ENCODE results near the gene ZNF213. TPM values are rescaled to one million over a fixed set of nuclear protein-coding genes. Genes with fewer than 3 reads are reported as not detected.

Gene ZNF213
- total RNA-seq, 2 donors from 2014 or later = 7.3 to 7.9 TPM

- peaks cover 0 to 35% of the 10 kb centered on the region in 2 donors for H3K4me1 ChIP-seq
- H3K36me3 ChIP-seq = no peaks in the 10 kb centered on the region
- no peaks in the 10 kb centered on the region for H3K27me3 ChIP-seq
- H3K9me3 ChIP-seq = no peaks in the 10 kb centered on the region
- H3K4me3 ChIP-seq = no peak overlapping the region
- no peak for DNase-seq (ENCODE audit: low spot score)
- no peak overlapping the region for H3K27ac ChIP-seq
- no peak for TF ChIP-seq CTCF (IDR thresholded peaks at IDR 0.05)
Observed at GRCh38 chr16:3155972-3156371, 21.1 kb downstream of the ZNF213 start.

DNA sequence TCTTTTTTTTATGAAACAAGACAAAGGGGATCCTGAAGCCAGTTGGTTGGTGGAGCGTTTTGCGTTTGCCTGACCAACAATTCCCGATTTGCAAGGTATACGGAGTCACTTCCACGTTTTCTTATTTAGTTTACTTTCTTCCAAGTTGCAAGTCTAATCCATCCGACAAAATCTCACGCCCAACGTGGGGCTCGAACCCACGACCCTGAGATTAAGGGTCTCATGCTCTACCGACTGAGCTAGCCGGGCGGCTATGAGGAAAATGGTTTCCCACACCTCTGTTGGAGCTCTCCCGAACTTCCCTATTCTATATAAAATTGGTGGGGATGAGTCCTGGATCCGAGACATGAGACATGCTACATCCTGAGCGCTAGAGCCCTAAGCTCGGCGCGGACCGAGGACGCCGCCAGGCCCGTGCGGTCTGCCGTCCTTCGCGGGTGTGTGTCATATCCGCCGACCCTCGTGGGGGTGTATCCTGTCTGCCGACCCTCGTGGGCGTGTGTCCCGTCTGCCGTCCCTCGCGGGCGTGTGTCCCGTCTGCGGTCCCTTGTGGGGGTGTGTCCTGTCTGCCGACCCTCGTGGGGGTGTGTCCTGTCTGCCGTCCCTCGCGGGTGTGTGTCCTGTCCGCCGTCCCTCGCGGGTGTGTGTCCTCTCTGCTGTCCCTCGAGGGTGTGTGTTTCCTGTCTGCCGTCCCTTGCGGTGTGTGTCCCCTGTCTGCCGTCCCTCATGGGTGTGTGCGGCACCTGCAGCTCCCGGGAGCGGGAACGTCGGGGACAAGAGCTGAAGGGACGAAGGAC is 22.6 kb downstream of the ZNF213 start:
- Histone ChIP-seq H3K27me3 (no peaks in the 10 kb centered on the region), H3K9me3 (no peaks in the 10 kb centered on the region), H3K36me3 (no peaks in the 10 kb centered on the region), H3K4me3 (peak overlapping the region; percentile 80 to 91), H3K4me1 (peaks cover 0 to 23% of the 10 kb centered on the region in 2 donors), H3K27ac (peak overlapping the region; percentile 89 to 90)
- TF ChIP-seq CTCF (IDR thresholded peaks at IDR 0.05) = no peak
- peak; percentile 71 for DNase-seq (ENCODE audit: low spot score)

DNA sequence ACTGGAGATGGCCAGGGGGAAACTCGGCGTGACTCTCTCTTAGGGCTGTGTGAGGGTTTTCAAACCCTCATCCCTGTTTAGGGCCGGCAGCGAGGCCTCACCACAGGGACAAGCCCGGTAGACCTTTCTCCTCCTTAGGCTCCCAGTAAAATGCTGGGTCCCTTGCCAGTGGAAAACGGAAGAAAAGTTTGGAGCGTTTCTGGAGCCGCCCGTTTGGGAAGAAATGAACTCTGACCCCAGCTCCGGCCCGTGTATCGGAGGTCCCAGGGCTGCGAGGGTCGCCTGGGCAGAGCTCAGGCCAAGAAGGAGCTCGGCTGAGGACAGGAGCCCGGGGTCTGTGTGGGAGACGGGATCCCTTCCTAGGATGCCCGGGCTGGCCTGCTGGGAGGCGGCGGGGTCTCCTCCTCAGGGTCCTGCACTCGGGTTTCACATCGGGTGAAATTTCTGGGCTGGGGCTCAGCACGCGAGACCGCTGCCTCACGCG is 23.2 kb downstream of the ZNF213 start:
- Histone ChIP-seq H3K9me3 (no peaks in the 10 kb centered on the region), H3K27me3 (no peaks in the 10 kb centered on the region), H3K4me1 (peaks cover 0 to 23% of the 10 kb centered on the region in 2 donors), H3K4me3 (peak overlapping the region; percentile 80 to 91), H3K27ac (peak overlapping the region; percentile 89 to 90), H3K36me3 (no peaks in the 10 kb centered on the region)
- DNase-seq (ENCODE audit: low spot score) = no peak
- no peak for TF ChIP-seq CTCF (IDR thresholded peaks at IDR 0.05)

DNA sequence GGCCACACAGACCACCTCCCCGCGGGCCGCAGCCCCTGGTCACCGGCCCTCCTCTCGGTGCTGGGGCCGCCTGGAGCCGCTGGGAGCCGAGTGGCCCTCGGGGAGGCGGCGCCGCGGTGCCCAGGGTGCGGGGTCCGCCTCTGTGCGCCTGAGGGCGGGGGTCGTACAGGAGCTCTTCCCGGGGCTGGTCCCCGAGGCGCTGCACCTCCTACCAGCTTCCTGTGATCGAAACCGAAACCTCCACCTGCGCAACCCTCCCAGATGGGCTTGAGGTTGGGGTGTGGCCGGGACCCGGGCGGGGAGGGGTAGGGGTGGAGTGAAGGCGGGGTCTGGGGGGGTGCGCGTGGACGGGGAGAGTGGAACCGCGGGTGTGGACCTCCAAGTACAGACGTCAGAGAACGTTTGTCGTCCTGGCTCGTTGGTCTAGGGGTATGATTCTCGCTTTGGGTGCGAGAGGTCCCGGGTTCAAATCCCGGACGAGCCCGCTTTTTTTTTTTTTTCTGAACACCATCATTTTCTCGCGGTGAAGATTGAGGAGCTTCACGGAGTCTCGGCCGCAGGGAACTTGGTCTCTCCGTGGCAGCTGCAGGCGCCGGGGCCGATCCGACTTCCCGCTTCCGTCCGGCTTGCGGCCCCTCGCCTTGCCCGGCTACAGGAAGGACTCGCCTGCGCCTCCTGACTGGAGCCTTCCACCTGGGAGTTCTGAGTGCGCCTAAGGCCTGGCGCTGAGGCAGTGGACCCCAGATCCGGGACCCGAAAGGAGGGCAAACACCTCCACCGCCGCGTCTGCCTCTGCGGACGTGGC is 23.9 kb downstream of the ZNF213 start:
- no peaks in the 10 kb centered on the region for H3K9me3 ChIP-seq
- H3K27ac ChIP-seq = peak overlapping the region; percentile 89 to 90
- H3K36me3 ChIP-seq = no peaks in the 10 kb centered on the region
- no peaks in the 10 kb centered on the region for H3K27me3 ChIP-seq
- peak overlapping the region; percentile 80 to 91 for H3K4me3 ChIP-seq
- DNase-seq (ENCODE audit: low spot score) = peak; percentile 79
- H3K4me1 ChIP-seq = peaks cover 0 to 23% of the 10 kb centered on the region in 2 donors
- no peak for TF ChIP-seq CTCF (IDR thresholded peaks at IDR 0.05)

- no peak for DNase-seq (ENCODE audit: low spot score)
- no peaks in the 10 kb centered on the region for H3K27me3 ChIP-seq
Observed at GRCh38 chr16:3161235-3162018, 26.6 kb downstream of the ZNF213 start.

More at GRCh38 chr16:3161235-3162018, 26.6 kb downstream of the ZNF213 start:
- no peak overlapping the region for H3K27ac ChIP-seq
- H3K9me3 ChIP-seq = no peaks in the 10 kb centered on the region
- H3K4me3 ChIP-seq = no peak overlapping the region
- H3K36me3 ChIP-seq = no peaks in the 10 kb centered on the region
- no peak for TF ChIP-seq CTCF (IDR thresholded peaks at IDR 0.05)
- H3K4me1 ChIP-seq = peaks cover 0 to 23% of the 10 kb centered on the region in 2 donors

Data from right atrium auricular region (tissue), 2 donors.